GM12878 (cell line): ENCODE measurements around the gene USP12. TPM values are rescaled to one million over a fixed set of nuclear protein-coding genes. Genes with fewer than 3 reads are reported as not detected.

Source experiments
- ATAC-seq: fragments of 200-7000 bp; cut with Tn5 transposase; 3 replicates; pipeline ENCODE4 v1.9.1; 2020; ENCODE audit warnings: mild to moderate bottlenecking, moderate library complexity
- BruUV-seq: library from RNA; stranded (reverse); fragments of 400-500 nt; replicated peaks from 2 replicates; lab custom pipeline; 2021; lab: Mats Ljungman, UMichigan
- CTCF ChIA-PET: fragments of 300-600 bp; sonication (Branson Sonifier 250); formaldehyde crosslinking; extraction: SDS; loops from one replicate; lab custom pipeline; 2021; ENCODE audit warnings: inconsistent platforms; lab: Yijun Ruan, JAX
- POLR2A ChIA-PET: fragments of 350-600 bp; formaldehyde crosslinking; extraction: SDS; loops from one replicate; lab custom pipeline; 2021; ENCODE audit warnings: inconsistent platforms; lab: Charles Lee
- RAD21 ChIA-PET: fragments of 300-600 bp; sonication (Branson Sonifier 250); formaldehyde crosslinking; loops from one replicate; lab custom pipeline; 2023; ENCODE audit warnings: antibody characterized with exemption; ENCODE audit not compliant: unreplicated experiment; lab: Charles Lee
- SMC1A ChIA-PET: fragments of 300-600 bp; sonication (Branson Sonifier 250); formaldehyde crosslinking; loops from one replicate; lab custom pipeline; 2023; ENCODE audit not compliant: unreplicated experiment, uncharacterized antibody; lab: Charles Lee
- DNase-seq: peaks from one replicate; pipeline ENCODE4 v3.0.0-alpha.2; 2011; ENCODE audit warnings: low read depth, low spot score
- FAIRE-seq: peaks from 3 replicates; lab custom pipeline; 2011; peaks lifted over from hg19 to GRCh38; lab: Jason Lieb, UNC
- H2AFZ ChIP-seq: 2 replicates; pipeline ENCODE4 v1.6.0; 2011; ENCODE audit warnings: low read depth, low read length, control low read depth; ENCODE audit not compliant: control insufficient read depth
- H3K27ac ChIP-seq: 2 replicates; pipeline ENCODE4 v1.5.1; 2011; ENCODE audit warnings: control low read depth; ENCODE audit not compliant: control insufficient read depth, insufficient read depth
- H3K27me3 ChIP-seq, 2 experiments: replicated peaks in 1 of 2; 2 replicates each; pipeline versions ENCODE4 v1.6.0 to v1.6.1; 2011; ENCODE audit warnings: low read length in 1 of 2; ENCODE audit not compliant: control insufficient read depth in 2 of 2, insufficient read depth in 2 of 2
- H3K36me3 ChIP-seq, 2 experiments: 2 replicates each; pipeline ENCODE4 v1.5.1; 2011; ENCODE audit warnings: low read length in 1 of 2; ENCODE audit not compliant: control insufficient read depth in 2 of 2, insufficient read depth in 2 of 2
- H3K4me1 ChIP-seq: 2 replicates; pipeline ENCODE4 v1.6.1; 2011; ENCODE audit warnings: mild to moderate bottlenecking, low read length, moderate library complexity, mixed read lengths; ENCODE audit not compliant: control insufficient read depth, insufficient read depth
- H3K4me2 ChIP-seq: 2 replicates; pipeline ENCODE4 v1.6.0; 2011; ENCODE audit warnings: control low read depth; ENCODE audit not compliant: control insufficient read depth, insufficient read depth
- H3K4me3 ChIP-seq: fragments of 200-600 bp; sonication (generic); 2 replicates; pipeline ENCODE4 v1.5.1; 2016
- H3K79me2 ChIP-seq: 2 replicates; pipeline ENCODE4 v1.6.0; 2011; ENCODE audit warnings: low read length; ENCODE audit not compliant: control insufficient read depth, insufficient read depth
- H3K9ac ChIP-seq: 2 replicates; pipeline ENCODE4 v1.8.0; 2011; ENCODE audit warnings: low read length, control low read depth, mixed read lengths; ENCODE audit not compliant: control insufficient read depth, insufficient read depth
- H3K9me3 ChIP-seq: replicated peaks from 3 replicates; pipeline ENCODE4 v1.5.1; 2011; ENCODE audit warnings: mild to moderate bottlenecking, low read length; ENCODE audit not compliant: control insufficient read depth, insufficient read depth
- H4K20me1 ChIP-seq: 2 replicates; pipeline ENCODE4 v1.6.0; 2011; ENCODE audit not compliant: control insufficient read depth, insufficient read depth
- CBX3 ChIP-seq: fragments of 200-600 bp; sonication (generic); IDR thresholded peaks from 2 replicates; pipeline ENCODE4 v1.6.1; 2016; ENCODE audit warnings: low read depth, borderline replicate concordance
- CHD4 ChIP-seq: fragments of 200-600 bp; sonication (generic); IDR thresholded peaks from 2 replicates; pipeline ENCODE4 v1.6.1; 2016; ENCODE audit warnings: mild to moderate bottlenecking
- CREB1 ChIP-seq: IDR thresholded peaks from 2 replicates; pipeline ENCODE4 v1.6.1; 2012; ENCODE audit warnings: low read depth, mild to moderate bottlenecking, inconsistent platforms
- GATAD2B ChIP-seq: fragments of 450-650 bp; conservative IDR thresholded peaks from 2 replicates; pipeline ENCODE4 v1.6.1; 2017; ENCODE audit warnings: low read depth, mild to moderate bottlenecking, moderate library complexity
- HCFC1 ChIP-seq: fragments of 150-350 bp; IDR thresholded peaks from 2 replicates; pipeline ENCODE4 v1.6.1; 2014; ENCODE audit warnings: low read length
- HSF1 ChIP-seq: fragments of 150-350 bp; IDR thresholded peaks from 2 replicates; pipeline ENCODE4 v1.6.1; 2014; ENCODE audit warnings: mild to moderate bottlenecking, low read depth, low read length
- IKZF2 ChIP-seq, 2 experiments: fragments of 450-650 bp; IDR thresholded peaks; 2 replicates each; pipeline ENCODE4 v1.6.1; 2017; ENCODE audit warnings: mild to moderate bottlenecking in 2 of 2, moderate library complexity in 2 of 2
- IRF3 ChIP-seq: fragments of 450-650 bp; IDR thresholded peaks from 2 replicates; pipeline ENCODE4 v1.6.1; 2014; ENCODE audit warnings: mild to moderate bottlenecking
- IRF4 ChIP-seq: IDR thresholded peaks from 2 replicates; pipeline ENCODE4 v1.6.1; 2011; ENCODE audit warnings: low read depth, low read length
- KDM1A ChIP-seq: fragments of 200-600 bp; sonication (generic); IDR thresholded peaks from 2 replicates; pipeline ENCODE4 v1.6.1; 2016; ENCODE audit warnings: borderline replicate concordance
- KLF5 ChIP-seq: fragments of 450-650 bp; IDR thresholded peaks from 2 replicates; pipeline ENCODE4 v1.6.1; 2014; ENCODE audit warnings: mild to moderate bottlenecking; ENCODE audit not compliant: partially characterized antibody
- LARP7 ChIP-seq: fragments of 450-650 bp; IDR thresholded peaks from 2 replicates; pipeline ENCODE4 v1.6.1; 2017; ENCODE audit warnings: mild to moderate bottlenecking
- NFIC ChIP-seq: IDR thresholded peaks from 2 replicates; pipeline ENCODE4 v1.6.1; 2012; ENCODE audit warnings: low read depth, mild to moderate bottlenecking, inconsistent platforms, low read length, moderate library complexity
- NFXL1 ChIP-seq: fragments of 450-650 bp; IDR thresholded peaks from 2 replicates; pipeline ENCODE4 v1.6.1; 2017; ENCODE audit warnings: antibody characterized with exemption, mild to moderate bottlenecking, borderline replicate concordance
- PAX8 ChIP-seq: fragments of 450-650 bp; IDR thresholded peaks from 2 replicates; pipeline ENCODE4 v1.6.1; 2017; ENCODE audit warnings: mild to moderate bottlenecking, moderate library complexity
- PKNOX1 ChIP-seq: fragments of 450-650 bp; IDR thresholded peaks from 2 replicates; pipeline ENCODE4 v1.6.1; 2016; ENCODE audit warnings: mild to moderate bottlenecking
- RFX5 ChIP-seq: IDR thresholded peaks from 2 replicates; pipeline ENCODE4 v1.6.1; 2011; ENCODE audit warnings: low read depth, low read length, improper control_type of control experiment
- SMC3 ChIP-seq: IDR thresholded peaks from 2 replicates; pipeline ENCODE4 v1.6.1; 2011; ENCODE audit warnings: low read length, improper control_type of control experiment, borderline replicate concordance
- SREBF1 ChIP-seq: IDR thresholded peaks from 2 replicates; pipeline ENCODE4 v1.6.1; 2012; ENCODE audit warnings: mild to moderate bottlenecking, low read length
- YY1 ChIP-seq: IDR thresholded peaks from 2 replicates; pipeline ENCODE4 v1.6.1; 2011; ENCODE audit warnings: low read depth, mild to moderate bottlenecking, low read length
- ZBED1 ChIP-seq: IDR thresholded peaks from 2 replicates; pipeline ENCODE4 v1.6.1; 2016; ENCODE audit warnings: borderline replicate concordance
- WGBS: methylation state at CpG from one replicate; pipeline ENCODE4 v1.1.6; 2016; ENCODE audit warnings: low lambda C conversion rate; ENCODE audit not compliant: insufficient replicate concordance, insufficient coverage; ENCODE audit errors: missing lambda C conversion rate; 5-methylcytosine and 5-hydroxymethylcytosine counted together
- in situ Hi-C: fragments of 300-500 bp; cut with MboI; formaldehyde crosslinking; loops from 9 replicates; pipeline ENCODE4 v1.14.3; 2018; ENCODE audit warnings: mixed read lengths
- intact Hi-C: fragments of 100-400 bp; cut with micrococcal nuclease; formaldehyde crosslinking; loops from one replicate; pipeline ENCODE4 v1.14.2; 2022; ENCODE audit not compliant: unreplicated experiment
- polyA plus RNA-seq, 11 experiments: library from polyadenylated mRNA; depleted of rRNA in 4 of 11; unstranded in 6 of 11; stranded (reverse) in 5 of 11; fragments of >200 nt; fragmentation: Nextera tagmentation in 4 of 11; fragmentation: Illumina TruSeq in 1 of 11; extraction: Ambion mirVana in 4 of 11; extraction: Trizol in 1 of 11; gene quantifications; 1 replicate in 1 of 11; 2 replicates in 10 of 11; pipeline versions ENCODE4 v1.2.1 to v1.2.3, GENCODE V29; 2011 to 2016; ENCODE audit warnings: inconsistent platforms in 2 of 11, missing spikeins in 2 of 11, low read depth in 1 of 11
- total RNA-seq, 4 experiments: library from RNA; depleted of rRNA in 3 of 4; stranded (reverse); fragments of >200 nt in 3 of 4; fragmentation: Illumina TruSeq in 1 of 4; extraction: Trizol in 1 of 4; gene quantifications; 2 replicates each; pipeline versions ENCODE4 v1.2.1 to v1.2.3, GENCODE V29; 2013 to 2021

The USP12 gene
- total and polyA plus RNA-seq, 10 of the 15 experiments (the other 5 are each of a cell fraction or from before 2014, with no cell fraction given) = 3.5 to 32.2 (median 24.6) TPM

GRCh38 chr13:27159806-27160563 is 11.6 kb downstream of the USP12 start (continued):
- TF ChIP-seq SREBF1 (no peak), CBX3 (no peak), NFXL1 (no peak), RFX5 (no peak)

- FAIRE-seq = no peak
- peaks cover 2% of the 10 kb centered on the region for H3K9me3 ChIP-seq
- TF ChIP-seq GATAD2B (no peak), YY1 (no peak), PAX8 (no peak), PKNOX1 (no peak), HSF1 (no peak), NFIC (no peak), KDM1A (no peak), ZBED1 (no peak), SMC3 (no peak), CHD4 (no peak), LARP7 (no peak), HCFC1 (no peak), IRF3 (no peak), IKZF2 (IDR thresholded peaks at IDR 0.05) (no peak), IRF4 (no peak), KLF5 (no peak), CREB1 (no peak)
- TF ChIP-seq, all 136 proteins: peak for 0
- Histone ChIP-seq H3K36me3 (no peaks in the 10 kb centered on the region), H3K4me1 (peaks cover 8% of the 10 kb centered on the region), H3K4me2 (no peak overlapping the region), H4K20me1 (no peaks in the 10 kb centered on the region), H2AFZ (no peak overlapping the region), H3K9ac (no peak overlapping the region), H3K4me3 (no peak overlapping the region), H3K27ac (no peak overlapping the region), H3K79me2 (peaks cover 89% of the 10 kb centered on the region), H3K27me3 (no peaks in the 10 kb centered on the region)
- ChIA-PET SMC1A (interaction anchor here (0.9 to 2.8 kb wide), 5 partner anchors 9 to 39 kb away, joined by 3 to 9 read pairs (median 5); no protein-coding TSS in a partner anchor), POLR2A (no interaction called here), CTCF (interaction anchor here (1.1 to 1.3 kb wide), 2 partner anchors 8 to 44 kb away, joined by 3 to 4 read pairs; no protein-coding TSS in a partner anchor), RAD21 (no interaction called here)
- BruUV-seq = no TSS peak
- intact Hi-C loops (no loop called here), in situ Hi-C loops (no loop called here)
- DNase-seq (no peak), ATAC-seq (no peak)
- WGBS = 98% methylated on average over 5 of the region's 5 CpGs
Observed at GRCh38 chr13:27158335-27158734, 13.3 kb downstream of the USP12 start.
